Measurements from ENCODE around the gene NAPB.
A peak's percentile ranks its signal among the peaks of the same experiment; 100 is the strongest.

NAPB gene

GRCh38 chr20:23437126-23437899, 16.0 kb upstream of the NAPB start:
- no peak for DNase-seq

GRCh38 chr20:23436681-23437080, 15.4 kb upstream of the NAPB start:
- no peak for DNase-seq

GRCh38 chr20:23435626-23436539, 14.6 kb upstream of the NAPB start:
- peak; percentile 23 for DNase-seq

GRCh38 chr20:23434521-23435313, 13.4 kb upstream of the NAPB start:
- no peak for DNase-seq

- DNase-seq, result no peak
Observed at GRCh38 chr20:23433628-23434027, 12.3 kb upstream of the NAPB start.

GRCh38 chr20:23425129-23425528, 3.8 kb upstream of the NAPB start:
- no peak for DNase-seq

GRCh38 chr20:23419995-23420901, 1.0 kb downstream of the NAPB start:
- DNase-seq, result no peak

GRCh38 chr20:23419657-23419994, 1.7 kb downstream of the NAPB start:
- no peak for DNase-seq

- no peak for DNase-seq
Observed at GRCh38 chr20:23417861-23418260, 3.4 kb downstream of the NAPB start.

- DNase-seq, result no peak
Observed at GRCh38 chr20:23415959-23416583, 5.2 kb downstream of the NAPB start.

GRCh38 chr20:23415555-23415954, 5.7 kb downstream of the NAPB start:
- no peak for DNase-seq

GRCh38 chr20:23414526-23415188, 6.6 kb downstream of the NAPB start:
- DNase-seq, result no peak

GRCh38 chr20:23413862-23414422, 7.3 kb downstream of the NAPB start:
- DNase-seq, result no peak

- no peak for DNase-seq
Observed at GRCh38 chr20:23412026-23412425, 9.3 kb downstream of the NAPB start.

- DNase-seq, result no peak
Observed at GRCh38 chr20:23410916-23411695, 10.2 kb downstream of the NAPB start.

GRCh38 chr20:23409800-23410199, 11.5 kb downstream of the NAPB start:
- DNase-seq, result no peak

- no peak for DNase-seq
Observed at GRCh38 chr20:23408957-23409356, 12.3 kb downstream of the NAPB start.

GRCh38 chr20:23407781-23408464, 13.4 kb downstream of the NAPB start:
- DNase-seq, result no peak

- no peak for DNase-seq
Observed at GRCh38 chr20:23406880-23407279, 14.4 kb downstream of the NAPB start.
